Activated CD8-positive, alpha-beta memory T cell treated with anti-CD3 and anti-CD28 coated beads for 4 hours (primary cell): ENCODE data around the gene IGSF22.
A peak's percentile ranks its signal among the peaks of the same experiment; 100 is the strongest.

Experiments used
- DNase-seq, 2 donors: peaks; one replicate each; pipeline ENCODE4 v3.0.0-alpha.2; 2020; ENCODE audit warnings: low read depth in 2 of 2

IGSF22 gene

GRCh38 chr11:18743900-18744514 is 18.0 kb upstream of the IGSF22 start:
- no peak for DNase-seq

- no peak for DNase-seq
Observed at GRCh38 chr11:18743365-18743764, 17.4 kb upstream of the IGSF22 start.

GRCh38 chr11:18741783-18742182 is 15.8 kb upstream of the IGSF22 start:
- DNase-seq, result no peak

- DNase-seq, result no peak
Observed at GRCh38 chr11:18739685-18740084, 13.7 kb upstream of the IGSF22 start.

- DNase-seq, result no peak
Observed at GRCh38 chr11:18737642-18738041, 11.7 kb upstream of the IGSF22 start.

GRCh38 chr11:18736590-18737148 is 10.7 kb upstream of the IGSF22 start:
- no peak for DNase-seq

- DNase-seq, result no peak
Observed at GRCh38 chr11:18733202-18733601, 7.2 kb upstream of the IGSF22 start.

GRCh38 chr11:18731949-18732821 is 6.2 kb upstream of the IGSF22 start:
- DNase-seq, result peak; percentile 24 to 48

- no peak for DNase-seq
Observed at GRCh38 chr11:18731441-18731840, 5.5 kb upstream of the IGSF22 start.

GRCh38 chr11:18730020-18730419 is 4.0 kb upstream of the IGSF22 start:
- DNase-seq, result no peak

- DNase-seq, result no peak
Observed at GRCh38 chr11:18729426-18729825, 3.4 kb upstream of the IGSF22 start.

GRCh38 chr11:18728658-18729057 is 2.7 kb upstream of the IGSF22 start:
- no peak for DNase-seq

GRCh38 chr11:18727479-18728236 is 1.7 kb upstream of the IGSF22 start:
- DNase-seq, result no peak

- DNase-seq, result no peak
Observed at GRCh38 chr11:18723991-18724390, 2.0 kb downstream of the IGSF22 start.

GRCh38 chr11:18722293-18722637 is 3.7 kb downstream of the IGSF22 start:
- DNase-seq, result no peak

GRCh38 chr11:18721561-18722292 is 4.3 kb downstream of the IGSF22 start:
- DNase-seq, result no peak

- DNase-seq, result peak; percentile 67 to 74
Observed at GRCh38 chr11:18720808-18721560, 5.0 kb downstream of the IGSF22 start.

GRCh38 chr11:18720091-18720807 is 5.7 kb downstream of the IGSF22 start:
- no peak for DNase-seq

GRCh38 chr11:18715476-18715875 is 10.5 kb downstream of the IGSF22 start:
- no peak for DNase-seq

GRCh38 chr11:18714443-18714780 is 11.6 kb downstream of the IGSF22 start:
- no peak for DNase-seq
